ENCODE results near the gene CPNE6. TPM values are rescaled to one million over a fixed set of nuclear protein-coding genes. Genes with fewer than 3 reads are reported as not detected.

Gene CPNE6
- total and polyA plus RNA-seq, 7 donors: 0.06 TPM; not detected in 6

GRCh38 chr14:24054646-24055045, 16.7 kb upstream of the CPNE6 start:
- no peak overlapping the region for H3K4me3 ChIP-seq
- no peak for DNase-seq
- intact Hi-C loops (cut with DNase I): loop anchor here in 1 of 2 donors (5.0 kb wide), 1 partner anchor 253 kb away; the partner anchor contains the start of gene CIDEB
- H3K27me3 ChIP-seq (ENCODE audit: insufficient read depth in 3 of 3, low read length in 2 of 3): peaks cover 0 to 41% (median 0%) of the 10 kb centered on the region in 3 donors
- no peaks in the 10 kb centered on the region for H3K36me3 ChIP-seq (ENCODE audit: insufficient read depth in 1 of 2, low read depth in 1 of 2)
- WGBS, 3 donors: 92 to 94% (median 94%) methylated on average over 9 of the region's 9 CpGs
- H3K9me3 ChIP-seq: no peaks in the 10 kb centered on the region
- TF ChIP-seq CTCF (IDR thresholded peaks at IDR 0.05): no peak
- no peak overlapping the region for H3K27ac ChIP-seq
- no peak for ATAC-seq
- H3K4me1 ChIP-seq: peaks cover 10% of the 10 kb centered on the region

GRCh38 chr14:24055971-24056799, 15.2 kb upstream of the CPNE6 start:
- 66 to 78% (median 77%) methylated on average over 8 to 10 of the region's 10 CpGs for WGBS, 3 donors

GRCh38 chr14:24056800-24057184, 14.6 kb upstream of the CPNE6 start:
- DNase-seq: no peak

More at GRCh38 chr14:24055971-24056799, 15.2 kb upstream of the CPNE6 start:
- H3K4me1 ChIP-seq: peaks cover 10% of the 10 kb centered on the region
- H3K36me3 ChIP-seq (ENCODE audit: insufficient read depth in 1 of 2, low read depth in 1 of 2): no peaks in the 10 kb centered on the region
- ATAC-seq (no peak), DNase-seq (no peak)
- H3K27ac ChIP-seq: no peak overlapping the region
- intact Hi-C loops (cut with DNase I): loop anchor here in 1 of 2 donors (5.0 kb wide), 1 partner anchor 251 kb away; the partner anchor contains the start of gene CIDEB
- no peak for TF ChIP-seq CTCF (IDR thresholded peaks at IDR 0.05)
- H3K27me3 ChIP-seq (ENCODE audit: insufficient read depth in 3 of 3, low read length in 2 of 3): peaks cover 0 to 41% (median 0%) of the 10 kb centered on the region in 3 donors
- no peak overlapping the region for H3K4me3 ChIP-seq
- no peaks in the 10 kb centered on the region for H3K9me3 ChIP-seq

GRCh38 chr14:24057271-24057670, 14.1 kb upstream of the CPNE6 start:
- intact Hi-C loops (cut with DNase I): loop anchor here in 1 of 2 donors (5.0 kb wide), 1 partner anchor 250 kb away; the partner anchor contains the start of gene CIDEB
- no peak for TF ChIP-seq CTCF (IDR thresholded peaks at IDR 0.05)
- ATAC-seq: no peak
- H3K4me1 ChIP-seq: peaks cover 5% of the 10 kb centered on the region
- H3K9me3 ChIP-seq: no peaks in the 10 kb centered on the region
- no peaks in the 10 kb centered on the region for H3K36me3 ChIP-seq (ENCODE audit: insufficient read depth in 1 of 2, low read depth in 1 of 2)
- no peak overlapping the region for H3K27ac ChIP-seq
- H3K27me3 ChIP-seq (ENCODE audit: insufficient read depth in 3 of 3, low read length in 2 of 3): peaks cover 0 to 36% (median 0%) of the 10 kb centered on the region in 3 donors
- no peak overlapping the region for H3K4me3 ChIP-seq
- 82 to 93% (median 84%) methylated on average over 2 of the region's 2 CpGs for WGBS, 3 donors
- no peak for DNase-seq

More at GRCh38 chr14:24056800-24057184, 14.6 kb upstream of the CPNE6 start:
- no peak overlapping the region for H3K4me3 ChIP-seq
- H3K36me3 ChIP-seq (ENCODE audit: insufficient read depth in 1 of 2, low read depth in 1 of 2): no peaks in the 10 kb centered on the region
- no peak for TF ChIP-seq CTCF (IDR thresholded peaks at IDR 0.05)
- intact Hi-C loops (cut with DNase I): loop anchor here in 1 of 2 donors (5.0 kb wide), 1 partner anchor 251 kb away; the partner anchor contains the start of gene CIDEB
- H3K4me1 ChIP-seq: peaks cover 10% of the 10 kb centered on the region
- peaks cover 0 to 41% (median 0%) of the 10 kb centered on the region in 3 donors for H3K27me3 ChIP-seq (ENCODE audit: insufficient read depth in 3 of 3, low read length in 2 of 3)
- 62 to 83% (median 71%) methylated on average over 8 of the region's 8 CpGs for WGBS, 3 donors
- ATAC-seq: no peak
- no peaks in the 10 kb centered on the region for H3K9me3 ChIP-seq
- no peak overlapping the region for H3K27ac ChIP-seq

Measured in psoas muscle (tissue), 8 donors.